ENCODE data around the gene IFI27L1.
A peak's percentile ranks its signal among the peaks of the same experiment; 100 is the strongest.

Gene IFI27L1

DNA sequence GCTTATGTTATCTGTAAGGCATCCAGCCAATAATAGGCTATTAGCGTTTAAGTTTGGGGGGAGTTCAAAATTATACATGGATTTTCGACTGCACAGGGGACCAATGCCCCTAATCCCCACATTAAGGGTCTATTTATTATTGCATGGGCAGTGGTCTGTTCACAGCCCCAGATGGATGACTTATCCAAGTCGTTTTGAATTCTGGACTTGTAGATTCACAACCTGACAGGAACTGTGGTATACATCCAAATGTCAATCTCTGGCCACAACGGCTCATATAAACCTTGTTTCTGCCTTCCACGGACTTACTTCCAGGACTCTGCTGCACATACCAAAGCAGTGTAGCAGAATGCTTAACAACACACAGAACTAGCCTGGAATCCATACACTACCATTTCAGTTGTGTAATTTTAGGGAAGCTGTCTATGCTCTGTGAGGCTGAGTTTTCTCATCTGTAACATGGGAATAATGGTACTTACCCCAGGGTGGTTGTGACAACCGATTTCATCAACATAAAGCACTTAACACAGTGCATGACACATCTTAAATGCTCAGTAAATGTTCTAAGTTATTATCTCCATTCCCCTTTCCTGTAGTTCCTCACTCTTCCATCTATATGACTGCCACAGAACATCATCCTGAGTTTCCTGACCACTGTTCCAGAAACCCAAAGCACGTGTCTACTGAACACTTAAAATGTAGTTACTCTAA is 3.8 kb upstream of the IFI27L1 start:
- H3K4me1 Mint-ChIP-seq (ENCODE audit: low read depth in 2 of 2), result peaks cover 43 to 62% of the 10 kb centered on the region in 2 donors
- H3K27ac Mint-ChIP-seq, result no peak overlapping the region
- no peak for ATAC-seq (replicated peaks)
- no peak for DNase-seq
- H3K9me3 Mint-ChIP-seq, result peaks cover 0 to 2% of the 10 kb centered on the region in 2 donors
- H3K27me3 Mint-ChIP-seq, result no peaks in the 10 kb centered on the region
- peak overlapping the region; percentile 99 for H3K4me3 Mint-ChIP-seq
- H3K36me3 Mint-ChIP-seq (ENCODE audit: insufficient read depth), result peaks cover 62% of the 10 kb centered on the region

DNA sequence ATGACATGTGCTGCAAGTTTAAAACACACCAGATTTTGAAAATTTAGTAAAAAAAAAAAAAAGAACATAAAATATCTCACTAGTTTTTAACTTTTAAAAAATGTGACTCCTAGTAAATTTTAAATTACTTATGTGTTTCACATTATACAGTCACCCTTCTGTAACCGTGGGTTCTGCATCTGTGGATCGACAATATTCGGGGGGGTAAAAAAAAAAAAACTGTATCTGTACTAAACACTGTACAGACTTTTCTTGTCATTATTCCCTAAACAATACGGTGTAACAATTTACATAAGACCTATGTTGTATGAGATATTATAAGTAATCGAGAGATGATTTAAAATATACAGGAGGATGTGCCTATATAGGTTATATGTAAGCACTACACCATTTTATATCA is 3.3 kb upstream of the IFI27L1 start:
- Mint-ChIP-seq H3K4me1 (ENCODE audit: low read depth in 2 of 2) (peaks cover 41 to 62% of the 10 kb centered on the region in 2 donors), H3K27ac (no peak overlapping the region), H3K36me3 (ENCODE audit: insufficient read depth) (peaks cover 58% of the 10 kb centered on the region), H3K9me3 (no peaks in the 10 kb centered on the region), H3K27me3 (no peaks in the 10 kb centered on the region), H3K4me3 (peak overlapping the region; percentile 99)
- ATAC-seq (replicated peaks) (no peak), DNase-seq (no peak)

DNA sequence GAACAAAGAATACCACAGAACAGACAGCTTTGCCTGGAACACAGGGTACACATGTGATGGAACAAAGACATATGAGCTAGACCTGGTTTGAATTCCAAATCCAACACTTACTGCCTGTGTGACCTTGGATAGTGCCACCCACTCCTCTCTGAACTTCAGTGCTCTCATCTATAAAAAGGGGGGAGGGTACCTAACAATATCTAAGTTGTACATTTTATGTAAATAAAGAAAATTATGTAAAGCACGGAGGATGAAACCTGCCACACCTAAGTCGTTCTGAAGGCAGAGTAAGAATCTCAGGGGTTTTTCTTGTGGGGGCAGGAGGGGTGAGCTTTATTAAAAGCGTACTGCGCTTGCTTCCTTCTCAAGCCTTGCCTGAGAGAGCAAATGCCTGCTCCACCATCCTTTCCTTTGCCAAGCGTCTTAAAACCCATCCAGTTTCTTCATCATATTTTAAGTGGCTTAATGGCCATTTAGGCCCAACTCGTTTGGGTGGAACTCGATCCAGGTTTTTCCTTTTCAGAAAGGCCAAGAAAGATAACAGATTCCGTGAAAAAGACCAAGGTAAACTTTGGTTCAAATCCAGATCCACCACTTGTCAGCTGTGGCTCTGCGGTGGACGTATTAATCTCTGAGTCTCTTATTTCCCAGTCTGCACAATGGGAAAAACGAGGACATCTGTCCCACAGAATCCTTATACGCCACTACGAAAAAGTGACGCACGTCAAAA is 1.1 kb upstream of the IFI27L1 start:
- H3K4me1 Mint-ChIP-seq (ENCODE audit: low read depth in 2 of 2), result peaks cover 37 to 56% of the 10 kb centered on the region in 2 donors
- H3K27ac Mint-ChIP-seq, result peak overlapping the region; percentile 99 to 100
- H3K9me3 Mint-ChIP-seq, result no peaks in the 10 kb centered on the region
- DNase-seq (peak in 1 of 3 experiments; percentile 6), ATAC-seq (replicated peaks) (no peak)
- H3K27me3 Mint-ChIP-seq, result no peaks in the 10 kb centered on the region
- H3K36me3 Mint-ChIP-seq (ENCODE audit: insufficient read depth), result peaks cover 43% of the 10 kb centered on the region
- peak overlapping the region; percentile 99 for H3K4me3 Mint-ChIP-seq

DNA sequence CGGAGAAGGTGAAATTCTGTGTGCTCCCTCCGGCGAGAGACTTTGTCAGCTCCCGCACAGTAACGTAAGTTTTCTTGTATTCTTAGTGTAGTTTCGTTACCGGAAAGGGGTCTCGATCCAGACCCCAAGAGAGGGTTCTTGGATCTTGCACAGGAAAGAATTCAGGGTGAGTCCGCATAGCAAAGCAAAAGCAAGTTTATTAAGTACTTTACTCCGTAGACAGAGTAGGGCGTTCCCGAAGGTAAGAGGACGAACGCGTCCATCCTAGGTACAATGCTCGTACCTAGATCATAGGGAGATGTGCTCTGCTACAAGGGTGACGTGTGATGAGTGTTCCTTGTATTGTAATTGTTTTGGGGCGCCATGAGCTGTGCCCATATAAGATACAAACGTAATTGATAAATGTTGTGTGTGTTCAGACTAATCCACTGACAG is 293 bp downstream of the IFI27L1 start:
- Mint-ChIP-seq H3K36me3 (ENCODE audit: insufficient read depth) (peaks cover 38% of the 10 kb centered on the region), H3K9me3 (no peaks in the 10 kb centered on the region), H3K27me3 (no peaks in the 10 kb centered on the region), H3K27ac (peak overlapping the region; percentile 99 to 100), H3K4me3 (peak overlapping the region; percentile 99), H3K4me1 (ENCODE audit: low read depth in 2 of 2) (peaks cover 33 to 43% of the 10 kb centered on the region in 2 donors)
- DNase-seq, result peak in 1 of 3 experiments; percentile 1
- peak; percentile 10 for ATAC-seq (replicated peaks)

DNA sequence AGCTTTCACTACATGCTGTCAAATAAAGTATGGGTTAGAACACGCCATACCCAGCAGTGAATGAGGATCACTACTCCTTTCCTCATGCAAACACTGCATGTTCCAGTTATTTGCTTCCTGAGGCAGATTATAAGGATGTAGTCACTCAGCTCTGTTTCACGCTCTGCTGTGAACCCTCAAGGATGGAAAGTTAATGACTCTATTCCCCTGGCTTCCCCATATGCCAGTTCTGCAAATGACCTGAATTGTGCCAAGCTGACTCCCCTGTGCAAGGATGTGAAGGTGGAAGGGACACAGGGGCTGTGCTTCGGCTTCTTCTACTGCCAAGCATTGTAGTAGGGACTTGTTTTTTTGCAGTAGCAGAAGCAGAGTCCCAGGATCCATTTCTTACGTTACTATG is 6.8 kb downstream of the IFI27L1 start:
- Mint-ChIP-seq H3K27ac (no peak overlapping the region), H3K9me3 (no peaks in the 10 kb centered on the region), H3K27me3 (no peaks in the 10 kb centered on the region), H3K4me1 (ENCODE audit: low read depth in 2 of 2) (peaks cover 0 to 1% of the 10 kb centered on the region in 2 donors), H3K4me3 (no peak overlapping the region), H3K36me3 (ENCODE audit: insufficient read depth) (no peaks in the 10 kb centered on the region)
- no peak for DNase-seq
- ATAC-seq (replicated peaks), result no peak

DNA sequence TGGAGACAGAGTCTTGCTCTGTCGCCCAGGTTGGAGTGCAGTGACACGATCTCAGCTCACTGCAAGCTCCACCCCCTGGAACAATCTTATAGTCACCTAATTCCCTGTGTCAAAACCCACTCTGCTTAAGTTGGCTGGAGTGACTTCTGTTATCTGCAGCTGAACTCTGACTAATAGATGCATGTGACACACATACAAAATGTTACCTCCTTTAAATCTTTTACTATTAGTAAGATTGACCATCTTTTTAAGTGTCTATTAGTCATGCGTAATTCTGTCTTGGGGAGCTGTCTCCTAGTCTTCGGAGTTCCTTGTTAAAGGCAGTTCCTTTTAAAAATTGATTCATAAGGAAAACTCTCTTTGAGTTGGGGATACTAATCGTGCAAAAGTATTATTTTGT is 7.4 kb downstream of the IFI27L1 start:
- no peak for ATAC-seq (replicated peaks)

DNA sequence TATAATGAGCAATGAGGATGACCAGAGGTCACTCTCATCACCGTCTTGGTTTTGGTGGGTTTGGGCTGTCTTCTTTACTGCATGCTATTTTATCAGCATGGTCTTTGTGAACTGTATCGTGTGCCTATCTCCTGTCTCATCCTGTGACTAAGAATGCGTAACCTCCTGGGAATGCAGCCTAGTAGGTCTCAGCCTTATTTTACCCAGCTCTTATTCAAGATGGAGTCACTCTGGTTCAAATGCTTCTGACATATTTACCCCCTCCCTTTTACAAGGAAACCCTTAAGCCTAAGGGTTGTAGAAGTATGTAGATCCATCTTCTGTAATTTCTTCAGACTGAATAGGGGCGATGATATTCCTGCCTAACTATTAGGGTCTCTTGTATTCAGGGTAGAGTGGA is 8.4 kb downstream of the IFI27L1 start:
- ATAC-seq (replicated peaks), result no peak
- Mint-ChIP-seq H3K9me3 (no peaks in the 10 kb centered on the region), H3K4me3 (no peak overlapping the region), H3K4me1 (ENCODE audit: low read depth in 2 of 2) (no peaks in the 10 kb centered on the region), H3K36me3 (ENCODE audit: insufficient read depth) (no peaks in the 10 kb centered on the region), H3K27ac (no peak overlapping the region), H3K27me3 (no peaks in the 10 kb centered on the region)
- no peak for DNase-seq

More for the DNA sequence above, 7.4 kb downstream of the IFI27L1 start:
- no peak overlapping the region for H3K27ac Mint-ChIP-seq
- no peak for DNase-seq
- no peaks in the 10 kb centered on the region for H3K9me3 Mint-ChIP-seq
- no peaks in the 10 kb centered on the region for H3K27me3 Mint-ChIP-seq
- no peaks in the 10 kb centered on the region for H3K4me1 Mint-ChIP-seq (ENCODE audit: low read depth in 2 of 2)
- no peaks in the 10 kb centered on the region for H3K36me3 Mint-ChIP-seq (ENCODE audit: insufficient read depth)
- H3K4me3 Mint-ChIP-seq, result no peak overlapping the region

DNA sequence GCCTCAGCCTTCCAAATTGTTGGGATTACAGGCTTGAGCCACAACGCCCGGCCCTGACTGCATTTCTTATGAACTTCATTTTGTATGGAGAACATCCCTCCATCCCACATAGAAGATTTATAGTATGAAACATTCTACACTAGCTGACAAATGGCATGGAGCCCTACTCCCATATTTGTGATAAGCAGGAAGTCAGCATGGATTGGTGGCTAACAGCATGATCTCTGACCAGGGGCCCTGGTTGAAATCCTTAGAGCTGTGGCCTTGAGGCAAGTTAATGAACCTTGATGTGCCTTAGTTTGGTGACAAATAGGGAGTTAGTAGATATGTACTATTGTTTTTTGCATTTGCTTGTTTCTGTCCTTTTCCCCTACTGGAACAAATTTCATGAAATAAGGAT is 12.3 kb downstream of the IFI27L1 start:
- DNase-seq (no peak), ATAC-seq (replicated peaks) (no peak)
- no peaks in the 10 kb centered on the region for H3K9me3 Mint-ChIP-seq
- H3K27ac Mint-ChIP-seq, result no peak overlapping the region
- peaks cover under 1% of the 10 kb centered on the region for H3K36me3 Mint-ChIP-seq (ENCODE audit: insufficient read depth)
- H3K4me3 Mint-ChIP-seq, result no peak overlapping the region
- H3K27me3 Mint-ChIP-seq, result no peaks in the 10 kb centered on the region
- H3K4me1 Mint-ChIP-seq (ENCODE audit: low read depth in 2 of 2), result no peaks in the 10 kb centered on the region

DNA sequence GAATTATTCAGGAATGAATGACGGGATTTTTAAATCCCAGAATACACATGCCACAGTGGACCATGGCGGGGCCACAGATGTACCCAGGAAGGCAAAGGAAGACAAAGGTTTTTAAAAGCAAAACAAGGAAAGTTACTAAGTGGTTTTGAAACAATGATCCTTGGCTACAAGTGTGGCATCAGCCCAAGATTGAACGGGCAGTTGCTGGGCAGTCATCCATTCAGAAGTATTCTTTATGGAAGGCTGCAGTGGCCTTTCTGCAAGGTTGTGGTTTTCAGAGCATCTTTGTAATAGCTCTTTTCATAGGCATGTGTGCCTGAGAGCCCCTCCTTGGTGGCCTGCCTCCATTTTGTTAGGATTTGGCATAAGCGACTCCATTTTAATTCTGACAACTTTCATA is 16.0 kb downstream of the IFI27L1 start:
- Mint-ChIP-seq H3K27ac (no peak overlapping the region), H3K4me1 (ENCODE audit: low read depth in 2 of 2) (no peaks in the 10 kb centered on the region), H3K9me3 (no peaks in the 10 kb centered on the region), H3K36me3 (ENCODE audit: insufficient read depth) (peaks cover 4% of the 10 kb centered on the region), H3K4me3 (no peak overlapping the region), H3K27me3 (no peaks in the 10 kb centered on the region)
- ATAC-seq (replicated peaks) (no peak), DNase-seq (no peak)

DNA sequence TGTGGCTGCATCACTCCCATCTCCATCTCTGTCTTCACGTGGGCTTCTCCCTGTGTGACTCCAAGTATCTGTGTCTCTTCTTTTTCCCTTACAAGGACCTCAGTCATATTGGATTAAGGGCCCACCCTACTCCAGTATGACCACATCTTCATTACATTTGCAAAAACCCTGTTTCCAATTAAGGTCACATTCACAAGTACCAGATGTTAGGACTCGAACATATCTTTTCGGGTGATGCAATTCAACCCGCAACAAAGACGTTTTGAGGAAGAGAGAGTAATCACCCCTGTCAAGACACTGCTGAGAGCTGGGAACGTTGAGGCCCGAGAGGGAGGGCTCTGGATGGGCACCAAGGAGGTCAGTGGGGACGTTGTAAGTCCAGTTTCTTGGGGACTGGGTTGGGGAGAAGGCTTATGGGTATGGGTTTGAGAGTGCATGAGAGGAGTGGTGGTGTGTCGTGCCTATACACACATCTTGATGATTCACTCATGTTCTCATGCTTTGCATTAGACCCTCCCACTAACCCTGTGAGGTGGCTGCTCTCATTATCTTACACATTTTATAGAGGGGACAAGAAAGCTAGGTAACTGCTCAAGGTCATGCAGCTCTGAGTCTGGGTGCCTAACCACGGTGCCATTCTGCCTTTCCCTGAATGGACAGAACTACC is 17.3 kb downstream of the IFI27L1 start:
- no peak overlapping the region for H3K4me3 Mint-ChIP-seq
- H3K27me3 Mint-ChIP-seq, result no peaks in the 10 kb centered on the region
- ATAC-seq (replicated peaks) (no peak), DNase-seq (no peak)
- H3K27ac Mint-ChIP-seq, result no peak overlapping the region
- no peaks in the 10 kb centered on the region for H3K9me3 Mint-ChIP-seq
- no peaks in the 10 kb centered on the region for H3K4me1 Mint-ChIP-seq (ENCODE audit: low read depth in 2 of 2)
- peaks cover 4% of the 10 kb centered on the region for H3K36me3 Mint-ChIP-seq (ENCODE audit: insufficient read depth)

DNA sequence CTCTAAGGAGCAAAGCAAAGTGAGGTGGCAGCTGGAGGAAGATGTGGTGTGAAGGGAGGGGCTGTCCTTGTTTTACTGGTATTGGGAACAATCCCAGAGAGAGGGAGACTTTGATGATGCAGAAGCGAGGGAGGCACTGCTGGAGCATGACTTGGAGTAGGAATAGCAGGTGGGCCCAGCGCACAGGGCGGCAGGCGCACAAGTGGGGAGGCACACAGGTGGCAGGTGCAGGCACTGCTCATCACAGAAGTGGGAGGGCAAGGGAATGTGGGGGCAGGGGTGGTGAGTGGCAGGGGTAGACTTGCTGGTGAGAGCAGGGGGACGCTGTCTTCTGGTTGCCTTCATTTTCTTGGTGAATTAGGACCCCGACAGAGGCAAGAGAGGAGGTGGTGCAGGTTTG is 17.9 kb downstream of the IFI27L1 start:
- no peak overlapping the region for H3K4me3 Mint-ChIP-seq
- no peaks in the 10 kb centered on the region for H3K9me3 Mint-ChIP-seq
- H3K36me3 Mint-ChIP-seq (ENCODE audit: insufficient read depth), result peaks cover 4% of the 10 kb centered on the region
- ATAC-seq (replicated peaks) (no peak), DNase-seq (no peak)
- H3K4me1 Mint-ChIP-seq (ENCODE audit: low read depth in 2 of 2), result no peaks in the 10 kb centered on the region
- no peaks in the 10 kb centered on the region for H3K27me3 Mint-ChIP-seq
- H3K27ac Mint-ChIP-seq, result no peak overlapping the region

DNA sequence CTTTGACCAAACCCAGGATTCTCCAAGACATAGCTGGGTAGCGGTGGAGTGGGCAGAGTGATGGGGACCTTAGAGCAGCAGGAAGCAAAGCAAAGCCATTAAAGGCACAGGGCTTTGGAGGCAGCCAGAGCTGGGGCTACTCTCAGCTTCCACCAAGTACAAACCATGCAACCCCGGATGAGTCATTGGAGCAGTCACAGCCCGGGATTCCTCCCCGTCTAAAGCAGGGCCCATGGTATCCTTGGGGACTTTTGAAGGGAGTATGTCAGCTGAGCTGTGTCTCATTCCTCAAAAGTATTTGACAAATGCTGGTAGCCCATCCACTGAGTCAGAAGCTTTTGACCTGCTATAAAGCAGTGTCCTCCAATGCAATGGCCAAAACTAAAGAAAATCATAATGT is 19.7 kb downstream of the IFI27L1 start:
- Mint-ChIP-seq H3K36me3 (ENCODE audit: insufficient read depth) (peaks cover 4% of the 10 kb centered on the region), H3K9me3 (no peaks in the 10 kb centered on the region), H3K27me3 (no peaks in the 10 kb centered on the region), H3K4me3 (no peak overlapping the region), H3K4me1 (ENCODE audit: low read depth in 2 of 2) (no peaks in the 10 kb centered on the region), H3K27ac (no peak overlapping the region)
- DNase-seq (no peak), ATAC-seq (replicated peaks) (no peak)

DNA sequence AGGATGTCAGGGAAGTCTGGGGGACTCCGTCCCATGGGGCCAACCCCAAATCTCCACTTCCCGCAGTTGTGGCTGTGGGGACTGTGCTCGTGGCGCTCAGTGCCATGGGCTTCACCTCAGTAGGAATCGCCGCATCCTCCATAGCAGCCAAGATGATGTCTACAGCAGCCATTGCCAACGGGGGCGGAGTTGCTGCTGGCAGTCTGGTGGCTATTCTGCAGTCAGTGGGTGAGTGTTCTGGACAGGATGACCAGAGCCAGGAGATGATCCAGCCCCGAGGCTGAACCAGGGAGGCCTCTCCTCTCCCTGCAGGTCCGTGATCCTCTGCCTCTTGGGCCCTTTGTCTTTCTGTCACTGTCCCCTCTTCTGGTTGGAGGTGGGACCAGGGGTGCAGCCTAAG is 20.6 kb downstream of the IFI27L1 start:
- no peak for DNase-seq
- no peak overlapping the region for H3K27ac Mint-ChIP-seq
- H3K27me3 Mint-ChIP-seq, result no peaks in the 10 kb centered on the region
- no peak overlapping the region for H3K4me3 Mint-ChIP-seq
- no peak for ATAC-seq (replicated peaks)
- no peaks in the 10 kb centered on the region for H3K4me1 Mint-ChIP-seq (ENCODE audit: low read depth in 2 of 2)
- H3K36me3 Mint-ChIP-seq (ENCODE audit: insufficient read depth), result peaks cover 4% of the 10 kb centered on the region
- no peaks in the 10 kb centered on the region for H3K9me3 Mint-ChIP-seq

All from effector memory CD8-positive, alpha-beta T cell (primary cell).